Skin of body (tissue), 2 donors: ENCODE results near the gene TMEM187. TPM values are rescaled to one million over a fixed set of nuclear protein-coding genes. Genes with fewer than 3 reads are reported as not detected.

Experiments used
- DNase-seq: peaks from one replicate; lab custom pipeline; 2025; lab: John Stamatoyannopoulos, UW
- total RNA-seq: library from RNA; depleted of rRNA; stranded (reverse); fragments of >200 nt; gene quantifications from one replicate; pipeline ENCODE4 v1.2.3, GENCODE V29; 2014

TMEM187 gene
- total RNA-seq, 1 donor from 2014 or later: 2.9 TPM

GRCh38 chrX:153995504-153995903 is 22.9 kb downstream of the TMEM187 start:
- DNase-seq: no peak

- no peak for DNase-seq
Measured at GRCh38 chrX:153999359-154000037, 26.9 kb downstream of the TMEM187 start.

DNA sequence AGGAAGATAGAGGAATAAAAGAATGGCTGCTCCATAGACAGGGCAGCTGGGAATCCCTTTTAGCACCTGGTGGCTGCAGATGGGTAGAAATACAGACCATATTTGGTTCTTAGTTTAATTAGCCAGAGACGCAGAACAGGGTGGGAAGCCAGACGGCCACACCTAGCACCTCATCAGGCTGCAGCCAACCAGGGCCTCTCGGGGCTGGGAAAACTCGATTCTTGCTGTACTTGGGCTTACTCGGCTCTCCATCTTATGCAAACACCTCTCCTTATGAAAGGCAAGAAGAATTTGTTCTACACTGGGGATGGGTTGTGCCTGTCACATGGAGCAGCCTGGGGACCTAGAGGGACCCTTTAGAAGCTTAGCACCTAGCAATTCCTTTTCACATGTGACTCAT is 27.5 kb downstream of the TMEM187 start:
- DNase-seq: no peak

GRCh38 chrX:154002215-154002719 is 29.7 kb downstream of the TMEM187 start:
- no peak for DNase-seq

GRCh38 chrX:154004315-154004714 is 31.8 kb downstream of the TMEM187 start:
- DNase-seq: no peak

GRCh38 chrX:154006947-154007346 is 34.4 kb downstream of the TMEM187 start:
- DNase-seq: no peak

- no peak for DNase-seq
Measured at GRCh38 chrX:154008521-154008920, 36.0 kb downstream of the TMEM187 start.

GRCh38 chrX:154010330-154011087 is 38.0 kb downstream of the TMEM187 start:
- DNase-seq: no peak

- no peak for DNase-seq
Measured at GRCh38 chrX:154011376-154012335, 39.1 kb downstream of the TMEM187 start.

DNA sequence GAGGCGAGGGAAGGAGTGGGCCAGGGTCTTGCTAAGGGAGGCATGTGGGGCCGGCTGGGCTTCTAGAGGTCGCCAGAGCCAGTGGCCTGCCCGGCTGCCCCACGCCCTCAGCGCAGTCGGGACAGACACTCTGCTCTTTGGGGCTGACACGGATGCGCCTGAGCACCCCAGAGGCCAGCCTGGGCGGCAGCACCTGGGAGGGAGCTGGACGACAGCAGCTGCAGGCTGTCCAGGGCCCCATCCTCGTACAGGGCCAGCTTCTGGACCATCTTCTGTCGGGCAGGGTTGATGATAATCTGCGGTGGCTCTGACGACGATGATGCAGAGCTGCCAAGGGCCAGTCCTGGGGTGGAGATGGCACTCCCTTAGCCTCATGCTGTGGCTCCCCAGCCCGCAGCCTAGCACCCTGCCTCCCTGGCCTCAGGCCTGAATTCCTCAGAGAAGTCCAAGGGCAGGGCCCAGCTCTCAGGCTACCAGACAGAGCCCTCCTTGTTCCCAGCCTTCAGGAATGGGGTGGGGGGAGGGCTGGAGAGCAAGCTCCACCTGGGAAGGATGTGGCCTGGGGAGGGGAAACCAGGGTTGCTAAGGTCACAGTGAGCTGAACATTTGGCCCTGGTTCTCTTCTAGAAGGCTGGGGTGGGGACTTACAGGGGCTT is 39.9 kb downstream of the TMEM187 start:
- no peak for DNase-seq

DNA sequence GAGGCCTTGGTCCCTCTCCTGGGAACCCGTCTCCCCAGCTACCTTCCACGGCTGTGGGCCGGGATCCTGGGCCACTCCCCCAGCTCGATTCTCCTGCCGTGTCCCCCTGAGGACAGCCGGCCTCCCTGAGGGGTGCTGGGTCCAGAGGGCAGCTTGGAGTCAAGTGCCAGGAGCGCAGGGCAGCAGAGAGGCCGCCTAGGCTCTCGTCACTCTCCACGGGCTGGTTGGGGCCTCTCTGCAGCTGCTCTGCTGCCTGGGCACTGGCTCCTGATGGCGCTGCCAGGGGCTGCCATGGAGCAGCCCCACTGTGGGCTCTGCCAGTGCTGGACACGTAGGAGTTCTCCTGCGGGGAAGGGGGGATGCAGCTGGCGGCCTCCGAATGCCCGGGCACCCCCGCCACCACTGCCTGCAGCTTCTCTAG is 40.5 kb downstream of the TMEM187 start:
- no peak for DNase-seq

GRCh38 chrX:154013614-154014360 is 41.2 kb downstream of the TMEM187 start:
- DNase-seq: no peak

GRCh38 chrX:154014429-154015380 is 42.2 kb downstream of the TMEM187 start:
- no peak for DNase-seq

DNA sequence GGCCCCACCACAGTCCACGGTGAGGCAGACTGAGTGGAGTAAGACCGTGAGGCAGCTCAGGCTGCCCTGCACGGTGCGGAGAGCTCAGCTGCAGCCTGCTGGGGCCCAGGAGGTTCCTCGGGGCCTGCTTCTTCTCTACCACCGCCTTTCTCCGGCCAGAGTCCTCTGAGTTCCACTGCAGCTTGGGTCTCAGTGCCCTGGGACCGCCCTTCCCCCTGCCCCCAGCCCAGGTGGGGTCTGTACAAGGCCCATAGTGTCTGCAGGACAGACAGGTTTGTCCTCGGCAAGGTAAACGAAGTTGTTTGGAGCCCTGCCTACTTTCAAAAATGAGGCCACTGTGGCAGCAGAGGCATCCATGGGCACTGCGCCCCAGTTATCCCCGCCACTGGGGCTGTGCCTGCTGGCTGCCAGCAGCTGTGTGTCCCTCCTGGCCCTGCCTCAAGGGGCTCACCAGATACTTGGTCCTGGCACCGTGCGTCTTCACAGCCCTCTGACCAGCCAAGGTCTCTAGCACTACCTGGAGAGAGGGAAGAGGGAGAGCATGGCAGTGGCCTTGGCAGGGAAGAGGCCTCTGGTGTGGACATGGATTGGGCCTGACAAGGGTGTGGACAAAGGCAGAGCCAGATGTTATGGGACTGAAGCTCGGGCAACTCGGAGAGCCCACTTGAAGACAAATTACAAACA is 43.2 kb downstream of the TMEM187 start:
- no peak for DNase-seq

DNA sequence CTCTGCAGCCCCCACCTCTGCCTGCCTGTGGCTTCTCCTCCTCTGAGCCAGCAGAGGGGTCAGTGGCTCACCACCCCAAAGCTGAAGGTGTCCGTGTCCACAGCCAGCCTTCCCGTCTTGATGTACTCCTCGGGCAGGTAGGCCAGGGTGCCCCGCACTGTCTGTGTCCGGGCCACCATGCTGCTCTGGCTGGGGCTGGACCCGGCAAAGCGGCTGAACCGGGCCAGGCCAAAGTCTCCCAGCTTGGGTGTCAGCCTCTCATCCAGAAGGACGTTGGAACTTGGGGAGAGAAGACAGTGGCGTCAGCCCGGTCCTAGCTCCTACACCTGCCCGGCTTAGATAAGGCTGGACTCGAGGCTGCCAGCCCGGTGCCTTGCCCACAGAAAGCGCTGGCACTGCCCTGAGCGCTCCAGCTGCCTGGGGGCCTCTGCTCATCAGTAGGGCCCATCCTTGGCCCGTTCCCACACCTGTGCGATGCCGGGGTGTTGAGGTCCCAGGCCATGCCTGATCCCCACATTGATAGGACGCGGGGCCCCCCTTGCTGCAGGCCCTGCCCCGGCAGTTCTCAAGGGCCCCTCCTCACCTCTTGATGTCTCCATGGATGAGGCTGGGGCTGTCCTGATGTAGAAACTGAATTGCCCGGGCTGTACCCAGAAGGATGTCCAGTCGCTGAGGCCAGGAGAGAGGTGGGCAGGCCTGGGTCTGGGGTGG is 44.0 kb downstream of the TMEM187 start:
- DNase-seq: no peak

DNA sequence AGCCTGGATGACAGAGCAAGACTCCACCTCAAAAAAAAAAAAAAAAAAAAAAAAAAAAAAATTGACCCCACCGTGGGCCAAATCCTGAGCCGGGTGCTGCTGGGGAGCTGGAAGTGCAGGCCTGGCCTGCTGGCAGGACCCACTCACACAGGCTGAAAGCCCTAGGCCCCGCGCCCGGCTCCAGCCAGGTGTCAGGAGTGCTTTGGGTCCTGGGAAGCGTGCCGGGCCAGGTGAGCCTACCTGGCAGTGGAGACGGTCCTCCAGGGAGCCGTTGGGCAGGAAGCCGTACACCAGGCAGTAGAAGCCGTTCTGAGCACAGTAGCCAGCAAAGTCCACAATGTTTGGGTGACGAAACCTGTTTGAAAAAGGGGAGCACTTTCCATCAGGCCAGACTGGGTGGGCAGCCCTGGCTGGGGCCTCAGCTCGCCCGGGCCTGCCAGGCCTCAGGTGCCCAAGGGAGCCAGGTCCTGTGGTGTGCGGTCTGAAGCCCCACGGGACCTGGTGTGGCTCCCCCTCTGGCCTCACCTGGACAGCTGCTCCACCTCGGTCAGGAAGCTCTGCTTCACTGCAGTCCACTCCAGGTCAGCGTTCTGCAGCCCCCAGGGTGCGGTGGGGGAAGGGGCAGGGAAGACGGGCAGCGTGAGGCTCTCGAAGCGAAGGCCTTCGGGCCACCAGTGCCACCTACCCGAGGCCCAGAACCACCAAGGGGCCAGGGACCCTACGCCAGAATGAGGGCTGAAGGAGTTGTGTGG is 45.4 kb downstream of the TMEM187 start:
- DNase-seq: no peak

- DNase-seq: no peak
Measured at GRCh38 chrX:154018518-154019060, 46.0 kb downstream of the TMEM187 start.
